H1 (cell line): ENCODE measurements around the gene LSM4.

Experiments used
- EGR1 ChIP-seq: IDR thresholded peaks from 2 replicates; pipeline ENCODE4 v1.6.1; 2011; ENCODE audit warnings: low read depth, low read length, borderline replicate concordance
- KDM5A ChIP-seq: fragments of 200-600 bp; IDR thresholded peaks from 2 replicates; pipeline ENCODE4 v1.7.1; 2012; ENCODE audit warnings: mild to moderate bottlenecking, low read length, inconsistent platforms, mixed read lengths
- POLR2A ChIP-seq, 2 experiments: IDR thresholded peaks; 1 replicate in 1 of 2; 2 replicates in 1 of 2; pipeline ENCODE4 v1.6.1; 2011; ENCODE audit warnings: low read depth in 2 of 2, low read length in 2 of 2, mild to moderate bottlenecking in 2 of 2; ENCODE audit errors: control extremely low read depth in 1 of 2
- RAD21 ChIP-seq, 2 experiments: IDR thresholded peaks in 1 of 2; conservative IDR thresholded peaks in 1 of 2; 2 replicates each; pipeline ENCODE4 v1.6.1; 2011; ENCODE audit warnings: low read depth in 2 of 2, low read length in 2 of 2, improper control_type of control experiment in 1 of 2, inconsistent platforms in 1 of 2, mild to moderate bottlenecking in 1 of 2, moderate library complexity in 1 of 2
- RFX5 ChIP-seq: IDR thresholded peaks from 2 replicates; pipeline ENCODE4 v1.6.1; 2011; ENCODE audit warnings: low read depth, low read length, improper control_type of control experiment, borderline replicate concordance
- SP1 ChIP-seq: IDR thresholded peaks from 2 replicates; pipeline ENCODE4 v1.6.1; 2011; ENCODE audit warnings: low read depth, low read length
- SUZ12 ChIP-seq: fragments of 200-600 bp; sonication (generic); IDR thresholded peaks from 2 replicates; pipeline ENCODE4 v1.6.1; 2012; ENCODE audit warnings: mild to moderate bottlenecking, inconsistent platforms, low read length, moderate library complexity, mixed read lengths
- ZNF274 ChIP-seq: IDR thresholded peaks from 2 replicates; pipeline ENCODE4 v1.7.0; 2012; ENCODE audit warnings: low read length, borderline replicate concordance; ENCODE audit errors: extremely low read depth
- TF ChIP-seq, protein P1 (sequence below), 3 experiments: IDR thresholded peaks; 1 replicate in 2 of 3; 2 replicates in 1 of 3; pipeline versions ENCODE4 v1.5.1 to v1.6.1; 2011; ENCODE audit warnings: low read length in 3 of 3, mild to moderate bottlenecking in 3 of 3, inconsistent platforms in 2 of 3, low read depth in 1 of 3, moderate library complexity in 1 of 3; ENCODE audit not compliant: insufficient read depth in 1 of 3; ENCODE audit errors: control extremely low read depth in 1 of 3

DNA sequence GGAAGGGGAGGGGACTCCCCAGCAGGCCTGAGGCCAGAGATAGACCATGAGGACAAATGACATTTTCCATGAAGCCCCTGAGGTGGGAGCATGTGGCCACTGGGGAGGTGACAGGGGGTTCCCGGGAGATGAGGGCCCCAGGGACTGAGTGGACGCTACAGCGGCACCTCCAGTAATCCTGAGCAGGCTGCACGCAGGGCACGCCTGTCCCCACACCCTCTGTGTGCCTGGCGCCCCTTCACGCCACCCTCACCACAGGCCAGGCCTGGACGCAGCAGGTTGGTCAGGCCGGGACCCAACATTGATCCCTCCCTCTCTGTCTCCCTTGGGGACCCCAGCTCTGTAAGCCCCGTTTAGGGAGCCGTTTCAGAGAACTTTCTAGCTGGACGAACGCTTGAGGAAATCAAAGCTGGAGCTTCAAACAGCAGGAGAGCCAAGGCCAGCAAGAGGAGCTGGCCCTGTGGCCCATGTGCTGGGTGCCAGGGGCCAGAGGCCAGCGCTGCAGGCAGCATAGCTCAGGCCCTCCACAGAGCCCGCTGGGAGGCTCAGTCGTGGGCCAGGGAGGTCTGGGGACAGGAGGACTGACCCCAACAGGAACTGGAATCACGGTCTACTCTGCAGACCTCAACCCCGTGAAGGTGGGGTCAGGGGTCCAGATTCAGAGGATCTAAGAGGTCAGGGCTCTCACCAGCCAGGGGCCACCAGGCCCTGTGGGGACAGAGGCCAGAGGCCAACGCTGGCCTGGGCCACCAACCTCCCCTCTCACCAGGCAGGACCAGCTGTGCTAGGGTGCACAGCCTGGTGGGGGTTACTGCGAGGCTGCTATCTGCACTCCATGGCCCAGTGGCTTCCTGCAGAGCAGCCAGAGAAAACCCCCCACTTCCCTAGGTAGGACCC is 14.6 kb downstream of the LSM4 start:
- TF ChIP-seq SUZ12 (no peak), RFX5 (no peak), EGR1 (no peak), POLR2A (IDR thresholded peaks at IDR 0.05; ENCODE audit: control extremely low read depth in 1 of 2, low read depth in 2 of 2, low read length in 2 of 2) (no peak), KDM5A (no peak), SP1 (no peak), ZNF274 (no peak), RAD21 (IDR thresholded peaks at IDR 0.05 in 1 of 2, conservative IDR thresholded peaks at IDR 0.05 in 1 of 2; ENCODE audit: low read depth in 2 of 2, low read length in 2 of 2) (no peak)
- TF ChIP-seq, protein P1, sequence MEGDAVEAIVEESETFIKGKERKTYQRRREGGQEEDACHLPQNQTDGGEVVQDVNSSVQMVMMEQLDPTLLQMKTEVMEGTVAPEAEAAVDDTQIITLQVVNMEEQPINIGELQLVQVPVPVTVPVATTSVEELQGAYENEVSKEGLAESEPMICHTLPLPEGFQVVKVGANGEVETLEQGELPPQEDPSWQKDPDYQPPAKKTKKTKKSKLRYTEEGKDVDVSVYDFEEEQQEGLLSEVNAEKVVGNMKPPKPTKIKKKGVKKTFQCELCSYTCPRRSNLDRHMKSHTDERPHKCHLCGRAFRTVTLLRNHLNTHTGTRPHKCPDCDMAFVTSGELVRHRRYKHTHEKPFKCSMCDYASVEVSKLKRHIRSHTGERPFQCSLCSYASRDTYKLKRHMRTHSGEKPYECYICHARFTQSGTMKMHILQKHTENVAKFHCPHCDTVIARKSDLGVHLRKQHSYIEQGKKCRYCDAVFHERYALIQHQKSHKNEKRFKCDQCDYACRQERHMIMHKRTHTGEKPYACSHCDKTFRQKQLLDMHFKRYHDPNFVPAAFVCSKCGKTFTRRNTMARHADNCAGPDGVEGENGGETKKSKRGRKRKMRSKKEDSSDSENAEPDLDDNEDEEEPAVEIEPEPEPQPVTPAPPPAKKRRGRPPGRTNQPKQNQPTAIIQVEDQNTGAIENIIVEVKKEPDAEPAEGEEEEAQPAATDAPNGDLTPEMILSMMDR (IDR thresholded peaks at IDR 0.05; ENCODE audit: control extremely low read depth in 1 of 3, insufficient read depth in 1 of 3, low read depth in 1 of 3, low read length in 3 of 3) = no peak
